ENCODE measurements around the gene PCMTD2.
"Not testable (repeated sequence)": the region's sequence is repeated elsewhere in the genome, so short reads cannot be mapped to it uniquely, and the experiment has no call there.

The PCMTD2 gene

DNA sequence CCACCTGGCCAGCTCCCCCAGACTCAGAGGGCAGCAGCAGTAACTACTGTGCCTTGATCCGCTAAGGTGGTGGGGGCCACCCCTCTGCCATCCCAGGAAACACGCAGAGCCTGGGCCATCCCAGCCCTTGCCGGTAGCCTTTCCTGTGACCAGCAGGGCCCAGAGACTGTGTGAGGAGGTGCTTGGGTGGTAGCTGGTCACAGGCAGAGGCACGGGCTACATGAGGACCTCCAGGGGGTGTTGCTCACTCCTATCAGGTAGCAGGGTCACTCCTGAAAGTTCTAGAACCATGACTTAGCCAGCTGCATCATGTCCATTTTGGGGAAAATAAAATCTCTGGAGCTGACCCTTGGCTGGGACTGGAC is 22.8 kb downstream of the PCMTD2 start:
- TF ChIP-seq, protein P1, sequence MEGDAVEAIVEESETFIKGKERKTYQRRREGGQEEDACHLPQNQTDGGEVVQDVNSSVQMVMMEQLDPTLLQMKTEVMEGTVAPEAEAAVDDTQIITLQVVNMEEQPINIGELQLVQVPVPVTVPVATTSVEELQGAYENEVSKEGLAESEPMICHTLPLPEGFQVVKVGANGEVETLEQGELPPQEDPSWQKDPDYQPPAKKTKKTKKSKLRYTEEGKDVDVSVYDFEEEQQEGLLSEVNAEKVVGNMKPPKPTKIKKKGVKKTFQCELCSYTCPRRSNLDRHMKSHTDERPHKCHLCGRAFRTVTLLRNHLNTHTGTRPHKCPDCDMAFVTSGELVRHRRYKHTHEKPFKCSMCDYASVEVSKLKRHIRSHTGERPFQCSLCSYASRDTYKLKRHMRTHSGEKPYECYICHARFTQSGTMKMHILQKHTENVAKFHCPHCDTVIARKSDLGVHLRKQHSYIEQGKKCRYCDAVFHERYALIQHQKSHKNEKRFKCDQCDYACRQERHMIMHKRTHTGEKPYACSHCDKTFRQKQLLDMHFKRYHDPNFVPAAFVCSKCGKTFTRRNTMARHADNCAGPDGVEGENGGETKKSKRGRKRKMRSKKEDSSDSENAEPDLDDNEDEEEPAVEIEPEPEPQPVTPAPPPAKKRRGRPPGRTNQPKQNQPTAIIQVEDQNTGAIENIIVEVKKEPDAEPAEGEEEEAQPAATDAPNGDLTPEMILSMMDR (conservative IDR thresholded peaks at IDR 0.05) = no peak
- no peak overlapping the region for H3K27ac ChIP-seq

DNA sequence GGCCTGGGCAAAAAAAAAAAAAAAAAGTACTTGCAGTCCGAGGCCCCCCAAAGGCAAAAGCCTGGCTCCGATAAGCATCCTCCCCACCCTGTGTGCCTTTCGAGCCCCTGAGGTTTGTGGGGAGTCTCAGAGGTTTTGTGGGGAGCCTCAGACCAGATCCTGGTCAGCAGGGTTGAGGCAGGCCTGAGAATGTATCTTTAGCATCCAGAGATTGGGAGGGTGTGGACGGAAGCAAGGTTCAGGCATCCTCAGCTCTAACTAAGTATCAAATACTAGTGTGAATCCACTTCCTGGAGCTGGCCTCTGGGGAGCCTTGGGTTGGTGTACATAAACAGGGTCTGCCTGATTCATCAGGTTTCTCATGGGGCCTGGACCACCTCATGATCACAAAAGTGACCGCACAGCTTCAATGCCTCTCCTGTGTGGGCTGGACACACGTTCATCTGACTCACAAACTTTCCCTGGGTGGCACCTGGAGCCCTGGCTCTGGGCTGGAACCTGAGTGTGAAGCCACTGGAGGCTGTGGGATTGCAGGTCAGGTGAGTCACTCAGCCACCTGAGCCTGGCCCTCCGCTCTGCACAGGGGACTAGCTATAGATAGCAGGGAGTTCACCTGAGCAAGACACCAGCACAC is 24.4 kb downstream of the PCMTD2 start:
- no peak overlapping the region for H3K27ac ChIP-seq

DNA sequence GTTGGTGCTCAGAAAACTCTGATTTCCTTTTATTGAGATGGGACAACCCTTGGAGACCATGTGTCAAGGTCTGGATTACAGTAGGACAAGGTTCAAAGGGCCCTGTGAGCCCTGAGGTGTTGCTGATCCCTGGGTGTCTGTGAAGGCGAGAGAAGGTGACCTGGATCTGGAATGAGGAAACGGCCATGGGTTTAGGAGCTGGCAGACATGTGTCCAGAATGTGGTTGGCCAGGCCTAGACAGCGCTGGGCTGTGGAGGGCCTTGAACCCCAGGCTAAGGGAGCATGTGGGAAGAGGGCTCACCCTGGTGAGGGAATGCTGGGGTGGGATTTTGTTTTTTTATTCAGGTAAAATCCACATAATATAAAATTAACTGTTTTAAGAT is 24.9 kb downstream of the PCMTD2 start:
- TF ChIP-seq, protein P1 (conservative IDR thresholded peaks at IDR 0.05) = no peak

More for the DNA sequence above, 24.4 kb downstream of the PCMTD2 start:
- TF ChIP-seq, protein P1 (conservative IDR thresholded peaks at IDR 0.05) = no peak

DNA sequence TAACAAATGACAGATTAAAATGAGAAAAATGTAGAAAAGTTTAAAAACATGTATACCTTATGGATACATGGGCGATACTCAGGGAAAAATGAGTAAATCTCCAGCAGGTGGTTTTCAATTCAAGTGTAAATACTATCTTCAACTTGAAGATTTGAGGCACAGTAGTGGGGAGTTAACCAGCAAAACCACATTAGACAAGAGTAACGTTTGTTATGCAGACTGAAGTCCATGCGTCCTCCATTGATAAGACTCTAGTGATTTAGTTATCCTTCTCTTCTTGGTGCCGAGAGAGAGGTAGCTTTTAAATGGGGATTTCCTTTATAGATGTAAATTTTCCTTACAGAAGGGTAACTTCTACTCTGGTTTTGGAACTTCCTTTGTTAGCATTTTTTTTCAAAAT is 28.1 kb downstream of the PCMTD2 start:
- no peak overlapping the region for H3K27ac ChIP-seq
- TF ChIP-seq, protein P1 (conservative IDR thresholded peaks at IDR 0.05) = no peak

More for the DNA sequence above, 24.9 kb downstream of the PCMTD2 start:
- H3K27ac ChIP-seq = no peak overlapping the region

DNA sequence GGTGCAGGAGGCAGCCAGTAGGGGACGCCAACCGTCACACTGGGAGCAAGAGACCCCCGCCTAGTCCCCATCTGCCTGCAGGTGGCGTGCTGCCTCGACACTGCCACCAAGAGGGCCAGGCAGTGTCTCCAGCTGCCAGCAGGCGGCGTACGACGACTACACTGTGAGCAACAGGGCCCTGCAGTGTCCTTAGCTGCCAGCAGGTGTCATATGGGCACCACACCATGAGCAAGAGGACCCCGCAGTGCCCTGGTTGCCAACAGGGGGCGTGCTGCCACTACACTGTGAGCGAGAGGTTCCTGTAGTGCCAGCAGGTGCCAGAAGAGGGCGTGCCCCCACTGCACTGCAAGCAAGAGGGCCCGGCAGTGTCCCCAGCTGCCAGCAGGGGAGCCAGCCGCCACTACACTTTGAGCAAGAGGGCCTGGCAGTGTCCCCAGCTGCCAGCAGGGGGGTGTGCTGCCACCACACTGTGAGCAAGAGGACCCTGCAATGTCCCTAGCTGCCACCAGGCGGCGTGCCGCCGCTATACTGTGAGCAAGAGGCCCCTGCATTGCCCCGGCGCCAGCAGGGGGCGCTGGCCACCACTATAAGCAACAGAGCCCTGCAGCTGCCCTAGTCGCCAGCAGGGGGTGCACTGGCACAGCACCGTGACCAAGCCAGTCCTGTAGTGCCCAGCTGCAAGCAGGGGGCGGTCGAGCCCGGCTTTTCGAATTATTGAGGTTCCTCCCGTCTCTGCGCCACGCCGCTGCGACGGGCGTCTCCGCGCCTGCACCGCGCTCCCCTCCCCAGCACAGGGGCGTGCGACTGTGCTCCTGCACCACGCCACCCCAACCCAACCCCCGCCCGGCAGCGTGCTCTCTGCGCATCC is 30.3 kb downstream of the PCMTD2 start:
- TF ChIP-seq, protein P1 (conservative IDR thresholded peaks at IDR 0.05) = peak; percentile 82
- not testable (repeated sequence) for H3K27ac ChIP-seq

DNA sequence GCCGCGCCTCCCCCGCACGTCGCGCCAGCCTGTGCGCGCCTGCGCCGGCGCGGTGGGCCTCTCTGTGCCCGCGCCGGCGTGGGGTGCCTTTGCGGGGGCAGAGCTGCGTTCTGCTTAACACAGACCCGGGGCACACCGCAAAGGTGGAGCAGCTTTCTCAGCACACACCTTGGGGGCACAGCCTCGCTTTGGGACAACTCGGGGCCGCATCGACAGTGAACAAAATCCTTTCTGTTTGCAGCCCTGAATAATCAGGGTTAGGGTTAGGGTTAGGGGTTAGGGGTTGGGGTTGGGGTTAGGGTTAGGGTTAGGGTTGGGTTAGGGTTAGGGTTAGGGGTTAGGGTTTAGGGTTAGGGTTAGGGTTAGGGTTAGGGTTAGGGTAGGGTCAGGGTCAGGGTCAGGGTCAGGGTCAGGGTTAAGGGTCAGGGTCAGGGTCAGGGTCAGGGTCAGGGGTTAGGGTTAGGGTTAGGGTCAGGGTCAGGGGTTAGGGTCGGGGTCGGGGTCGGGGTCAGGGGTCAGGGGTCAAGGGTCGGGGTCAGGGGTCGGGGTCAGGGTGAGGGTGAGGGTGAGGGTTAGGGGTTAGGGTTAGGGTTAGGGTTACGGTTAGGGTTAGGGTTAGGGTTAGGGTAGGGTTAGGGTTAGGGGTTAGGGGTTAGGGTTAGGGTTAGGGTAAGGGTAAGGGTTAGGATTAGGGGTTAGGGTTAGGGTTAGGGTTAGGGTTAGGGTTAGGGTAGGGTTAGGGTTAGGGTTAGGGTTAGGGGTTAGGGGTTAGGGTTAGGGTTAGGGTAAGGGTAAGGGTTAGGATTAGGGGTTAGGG is 31.1 kb downstream of the PCMTD2 start:
- H3K27ac ChIP-seq = not testable (repeated sequence)

DNA sequence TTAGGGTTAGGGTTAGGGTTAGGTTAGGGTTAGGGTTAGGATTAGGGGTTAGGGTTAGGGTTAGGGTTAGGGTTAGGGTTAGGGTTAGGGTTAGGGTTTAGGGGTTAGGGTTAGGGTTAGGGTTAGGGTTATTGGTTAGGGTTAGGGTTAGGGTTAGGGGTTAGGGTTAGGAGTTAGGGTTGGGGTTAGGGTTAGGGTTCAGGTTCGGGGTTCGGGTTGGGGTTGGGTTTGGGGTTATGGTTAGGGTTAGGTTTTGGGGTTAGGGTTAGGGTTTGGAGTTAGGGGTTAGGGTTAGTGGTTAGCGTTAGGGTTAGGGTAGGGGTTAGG is 31.7 kb downstream of the PCMTD2 start:
- H3K27ac ChIP-seq = not testable (repeated sequence)

DNA sequence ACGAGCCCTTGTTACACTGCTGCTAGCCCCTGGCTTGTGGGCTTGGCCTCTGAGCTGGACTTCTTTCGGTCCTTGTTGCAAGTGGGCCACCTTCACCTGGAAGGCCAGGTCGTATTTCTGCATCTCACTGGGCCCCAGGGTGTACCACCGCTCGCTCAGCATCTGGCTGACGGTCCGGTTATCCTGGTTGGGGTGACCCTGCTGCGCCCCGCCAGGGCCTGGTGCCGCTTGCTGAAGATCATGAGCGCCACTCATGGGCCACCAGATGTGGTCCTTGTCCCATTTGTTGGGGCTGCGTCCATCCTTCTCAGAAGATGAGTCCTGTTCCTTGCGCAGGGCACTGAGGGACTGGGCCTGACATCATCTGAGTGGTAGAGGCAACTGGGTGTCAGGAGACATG is 36.6 kb downstream of the PCMTD2 start:
- H3K27ac ChIP-seq = not testable (repeated sequence)

DNA sequence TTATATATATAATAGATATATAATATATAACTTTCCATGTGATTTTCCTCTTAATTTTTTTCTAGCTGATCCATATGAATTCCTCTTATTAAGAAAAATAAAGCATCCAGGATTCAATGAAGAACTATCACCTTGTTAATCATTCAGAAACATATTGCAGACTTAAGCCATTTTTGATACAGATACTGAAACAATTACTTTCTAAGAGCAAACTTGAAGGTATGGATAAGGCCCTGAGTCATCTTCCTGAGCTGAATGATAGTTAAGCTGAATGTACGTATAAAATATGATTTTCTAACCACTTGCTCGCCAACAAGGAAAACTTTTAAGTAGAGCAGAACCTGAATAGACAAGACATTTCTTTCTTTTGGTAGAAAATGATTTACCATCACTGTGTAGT is 47.5 kb downstream of the PCMTD2 start:
- not testable (repeated sequence) for H3K27ac ChIP-seq

DNA sequence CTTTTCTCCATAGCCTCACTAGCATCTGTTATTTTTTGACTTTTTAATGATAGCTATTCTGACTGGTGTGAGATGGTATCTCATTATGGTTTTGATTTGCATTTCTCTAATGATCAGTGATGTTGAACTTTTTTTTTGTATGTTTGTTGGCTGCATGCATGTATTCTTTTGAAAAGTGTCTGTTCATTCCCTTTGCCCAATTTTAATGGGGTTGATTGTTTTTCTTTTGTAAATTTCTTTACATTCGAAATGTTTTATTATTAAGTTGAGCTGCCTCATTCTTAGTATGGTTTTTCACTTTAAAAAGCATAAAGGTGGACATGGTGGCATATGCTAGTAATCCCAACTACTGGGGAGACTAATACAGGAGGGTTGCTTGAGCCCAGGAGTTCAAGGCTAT is 58.2 kb downstream of the PCMTD2 start:
- not testable (repeated sequence) for H3K27ac ChIP-seq

DNA sequence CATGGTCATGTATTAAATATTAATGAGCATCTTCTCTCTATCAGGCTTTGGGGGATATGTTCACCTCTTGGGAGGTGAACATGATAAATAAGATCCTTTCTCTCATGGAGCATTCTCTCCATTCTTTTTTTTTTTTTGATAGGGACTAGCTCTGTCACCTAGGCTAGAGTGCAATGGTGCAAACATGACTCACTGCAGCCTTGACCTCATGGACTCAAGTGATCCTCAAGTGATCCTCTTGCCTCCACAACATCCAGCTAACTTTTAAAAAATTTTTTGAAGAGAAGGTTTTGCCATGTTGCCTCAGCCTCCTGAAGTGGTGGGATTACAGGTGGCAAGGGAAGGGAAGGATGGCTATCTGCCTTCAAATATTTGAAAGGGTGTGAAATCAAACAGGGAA is 59.8 kb downstream of the PCMTD2 start:
- not testable (repeated sequence) for H3K27ac ChIP-seq

DNA sequence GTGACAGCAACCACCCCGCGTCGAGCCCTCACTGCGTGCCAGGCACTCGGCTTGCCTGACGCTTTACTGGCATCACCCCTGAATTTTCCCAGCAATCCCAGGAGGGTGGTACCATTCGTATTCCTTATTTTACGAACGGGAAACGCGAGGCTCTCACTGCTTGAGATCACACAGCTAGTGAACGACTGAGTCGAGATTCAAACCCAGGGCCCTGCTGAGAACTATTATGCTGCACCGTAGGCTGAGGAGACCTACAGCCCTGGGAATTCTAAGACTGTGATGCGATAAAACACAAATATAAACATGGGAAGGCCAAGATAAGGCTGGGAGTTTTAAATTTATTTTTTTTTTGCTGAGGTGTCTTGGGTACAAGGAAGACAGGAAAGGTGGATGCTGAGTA is 60.3 kb downstream of the PCMTD2 start:
- not testable (repeated sequence) for H3K27ac ChIP-seq
